HepG2 (cell line): ENCODE data around the gene BAHCC1.

ENCODE experiments used
- FOXP4 ChIP-seq: sonication (generic); formaldehyde crosslinking; IDR thresholded peaks from 2 replicates; pipeline ENCODE4 v1.4.0; 2020; ENCODE audit warnings: missing genetic modification reagents
- HMGXB4 ChIP-seq, 2 experiments: sonication (generic) in 1 of 2; formaldehyde crosslinking in 1 of 2; IDR thresholded peaks; 2 replicates each; pipeline versions ENCODE4 v1.4.0 to v1.6.1; 2018 to 2020; ENCODE audit warnings: missing genetic modification reagents in 2 of 2, borderline replicate concordance in 1 of 2, low read depth in 1 of 2, mild to moderate bottlenecking in 1 of 2, missing biosample characterization in 1 of 2
- JUND ChIP-seq: sonication (generic); formaldehyde crosslinking; IDR thresholded peaks from 2 replicates; pipeline ENCODE4 v1.8.0; 2022; ENCODE audit warnings: mild to moderate bottlenecking, missing genetic modification reagents
- MXI1 ChIP-seq: IDR thresholded peaks from 3 replicates; pipeline ENCODE4 v1.6.1; 2012; ENCODE audit warnings: low read depth, low read length, inconsistent platforms, borderline replicate concordance

GRCh38 chr17:81438688-81439087 is 43.4 kb downstream of the BAHCC1 start:
- no peak for TF ChIP-seq JUND (CRISPR knock-in tag)
- TF ChIP-seq FOXP4 (CRISPR knock-in tag), result no peak
- TF ChIP-seq MXI1, result no peak
- no peak for TF ChIP-seq HMGXB4 (CRISPR knock-in tag; IDR thresholded peaks at IDR 0.05; ENCODE audit: borderline replicate concordance in 1 of 2, low read depth in 1 of 2)
